ENCODE measurements around the gene ADD1. TPM values are rescaled to one million over a fixed set of nuclear protein-coding genes. Genes with fewer than 3 reads are reported as not detected.

The ADD1 gene
- 232 and 237 TPM in 2 replicates for total RNA-seq (2021)
- Bru-seq, nascent RNA, result percentile 82 among the genes with signal in this experiment
- percentile 84 among the genes with signal in this experiment for BruChase-seq, experiment 1, labeled RNA remaining after a 2-hour chase
- percentile 88 among the genes with signal in this experiment for BruChase-seq, experiment 2, labeled RNA remaining after a 6-hour chase
- long read RNA-seq, full-length matches to known transcripts, result 47 of 441 reads
- long read RNA-seq, partial matches to known transcripts, result 39 of 441 reads
- long read RNA-seq, other reads (novel, unspliced or antisense), result 355 of 441 reads

GRCh38 chr4:2843263-2843940 is at the start of gene ADD1:
ADD1 (plus strand) TSS chr4:2843844; CDS start chr4:2875916, 32,072 bp downstream.
- CTCF ChIA-PET, result no interaction called here
- POLR2A ChIA-PET (ENCODE audit: low non-redundant PET), result no interaction called here

GRCh38 chr4:2794486-2795299 is 49.0 kb upstream of the ADD1 start:
- TF ChIP-seq EZH2 (IDR thresholded peaks at IDR 0.05; ENCODE audit: borderline replicate concordance, low read depth, low read length, poor library complexity, severe bottlenecking) (no peak), CTCF (conservative IDR thresholded peaks at IDR 0.05; ENCODE audit: low read depth, low read length) (no peak)
- Histone ChIP-seq H3K27ac (ENCODE audit: low read depth, low read length, poor library complexity, severe bottlenecking) (no peak overlapping the region), H3K36me3 (ENCODE audit: insufficient read depth, low read length, poor library complexity, severe bottlenecking) (no peaks in the 10 kb centered on the region), H3K4me1 (ENCODE audit: insufficient read depth, low read length, poor library complexity, severe bottlenecking) (peaks cover 26% of the 10 kb centered on the region), H3K27me3 (replicated peaks; ENCODE audit: insufficient read depth, low read depth, low read length, poor library complexity) (no peaks in the 10 kb centered on the region), H3K4me3 (ENCODE audit: low read depth, low read length, poor library complexity, severe bottlenecking) (no peak overlapping the region), H3K9me3 (ENCODE audit: low read depth, low read length, poor library complexity, severe bottlenecking) (no peaks in the 10 kb centered on the region)
- intact Hi-C loops (cut with micrococcal nuclease; ENCODE audit: unreplicated experiment), result no loop called here
- ChIA-PET POLR2A (ENCODE audit: low non-redundant PET) (no interaction called here), CTCF (no interaction called here)
- no peak for DNase-seq (ENCODE audit: low spot score)
- BruUV-seq (replicated peaks), result no TSS peak

More at GRCh38 chr4:2843263-2843940, at the start of gene ADD1:
- Histone ChIP-seq H3K9me3 (ENCODE audit: low read depth, low read length, poor library complexity, severe bottlenecking) (no peaks in the 10 kb centered on the region), H3K4me3 (ENCODE audit: low read depth, low read length, poor library complexity, severe bottlenecking) (peak within 1 kb of the TSS; percentile 95), H3K27me3 (replicated peaks; ENCODE audit: insufficient read depth, low read depth, low read length, poor library complexity) (no peaks in the 10 kb centered on the region), H3K36me3 (ENCODE audit: insufficient read depth, low read length, poor library complexity, severe bottlenecking) (no peaks in the 10 kb centered on the region), H3K27ac (ENCODE audit: low read depth, low read length, poor library complexity, severe bottlenecking) (peak within 1 kb of the TSS; percentile 93), H3K4me1 (ENCODE audit: insufficient read depth, low read length, poor library complexity, severe bottlenecking) (peaks cover 11% of the 10 kb centered on the region)
- TF ChIP-seq EZH2 (IDR thresholded peaks at IDR 0.05; ENCODE audit: borderline replicate concordance, low read depth, low read length, poor library complexity, severe bottlenecking), result no peak
- intact Hi-C loops (cut with micrococcal nuclease; ENCODE audit: unreplicated experiment), result no loop called here
- no TSS peak for BruUV-seq (replicated peaks)
- peak; percentile 92 for DNase-seq (ENCODE audit: low spot score)

- Histone ChIP-seq H3K9me3 (ENCODE audit: low read depth, low read length, poor library complexity, severe bottlenecking) (no peaks in the 10 kb centered on the region), H3K36me3 (ENCODE audit: insufficient read depth, low read length, poor library complexity, severe bottlenecking) (no peaks in the 10 kb centered on the region), H3K4me1 (ENCODE audit: insufficient read depth, low read length, poor library complexity, severe bottlenecking) (peaks cover 26% of the 10 kb centered on the region), H3K27me3 (replicated peaks; ENCODE audit: insufficient read depth, low read depth, low read length, poor library complexity) (no peaks in the 10 kb centered on the region), H3K27ac (ENCODE audit: low read depth, low read length, poor library complexity, severe bottlenecking) (no peak overlapping the region), H3K4me3 (ENCODE audit: low read depth, low read length, poor library complexity, severe bottlenecking) (no peak overlapping the region)
- ChIA-PET POLR2A (ENCODE audit: low non-redundant PET) (no interaction called here), CTCF (no interaction called here)
- TF ChIP-seq EZH2 (IDR thresholded peaks at IDR 0.05; ENCODE audit: borderline replicate concordance, low read depth, low read length, poor library complexity, severe bottlenecking) (no peak), CTCF (conservative IDR thresholded peaks at IDR 0.05; ENCODE audit: low read depth, low read length) (no peak)
- DNase-seq (ENCODE audit: low spot score), result no peak
- BruUV-seq (replicated peaks), result no TSS peak
- intact Hi-C loops (cut with micrococcal nuclease; ENCODE audit: unreplicated experiment), result no loop called here
Measured at GRCh38 chr4:2795300-2795892, 48.2 kb upstream of the ADD1 start.
